Measurements from ENCODE around the gene ITGA2. TPM values are rescaled to one million over a fixed set of nuclear protein-coding genes. Genes with fewer than 3 reads are reported as not detected.
"Not testable (repeated sequence)": the region's sequence is repeated elsewhere in the genome, so short reads cannot be mapped to it uniquely, and the experiment has no call there.

ITGA2 gene
- total RNA-seq, 1 donor from 2014 or later: 63.5 TPM

DNA sequence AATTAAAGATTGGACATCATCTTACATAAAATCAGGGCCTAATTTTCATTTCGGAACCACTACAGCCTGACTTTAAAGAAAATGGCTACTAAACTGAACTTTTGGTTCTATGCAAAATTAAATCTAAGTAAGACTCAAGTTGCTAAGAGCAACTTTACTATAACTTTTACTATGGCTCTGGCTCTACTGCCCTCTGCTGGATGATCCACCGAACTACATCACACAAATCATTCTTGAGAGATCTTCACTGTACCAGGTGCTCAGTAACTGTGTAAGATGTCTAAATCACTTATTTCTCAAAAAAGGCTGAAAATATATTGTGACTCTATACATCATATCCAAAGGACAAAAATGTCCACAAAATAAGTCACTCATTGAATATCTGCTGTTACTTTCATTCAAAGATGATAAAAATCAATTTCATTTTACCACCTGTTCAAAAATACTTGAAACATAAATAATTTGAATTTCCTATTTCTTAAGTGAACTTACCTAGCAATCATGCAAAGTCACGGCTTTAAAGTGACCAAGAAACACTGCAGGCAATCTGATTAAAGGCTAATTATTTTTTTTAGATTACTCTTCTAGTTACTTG, 106.9 kb downstream of the ITGA2 start:
- DNase-seq (ENCODE audit: low read depth in 2 of 2): peak; percentile 49 to 77

DNA sequence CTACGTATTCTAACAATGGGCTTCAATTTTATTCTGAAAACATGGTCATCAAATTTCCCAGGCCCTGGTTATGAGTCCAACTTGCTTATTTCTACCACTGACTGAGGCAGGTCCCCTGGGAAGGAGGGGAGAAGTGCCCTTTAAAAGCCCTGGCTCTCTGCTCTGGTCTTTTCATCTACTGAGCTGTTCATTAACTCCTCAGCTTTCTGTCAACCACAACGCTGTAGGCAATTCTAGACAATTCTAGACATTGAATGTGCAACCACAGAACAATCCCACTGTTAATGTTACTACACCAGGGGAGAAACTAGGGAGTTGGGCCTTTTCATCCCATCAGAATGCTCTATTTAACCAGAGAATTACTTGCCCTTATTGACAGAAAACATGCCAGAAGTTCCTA, 110.4 kb downstream of the ITGA2 start:
- no peak for DNase-seq (ENCODE audit: low read depth in 2 of 2)

DNA sequence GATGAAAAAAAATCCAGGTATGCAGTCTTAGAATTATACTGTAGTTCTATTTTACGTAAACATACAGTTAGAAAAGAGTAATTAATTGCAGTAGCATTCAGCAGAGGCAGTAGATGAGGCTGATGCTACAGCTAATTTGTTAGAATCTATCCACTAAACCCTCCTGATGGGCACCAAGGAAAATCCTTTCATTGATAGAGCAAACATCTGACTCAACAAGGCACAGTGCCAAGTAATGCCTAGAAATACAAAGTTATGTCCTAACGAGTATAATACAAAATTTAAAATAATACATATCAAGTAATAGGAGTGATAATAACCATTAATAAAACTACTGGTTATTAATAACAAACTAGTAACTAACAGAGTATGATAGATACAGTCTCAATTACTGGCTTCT, 111.5 kb downstream of the ITGA2 start:
- DNase-seq (ENCODE audit: low read depth in 2 of 2): no peak

DNA sequence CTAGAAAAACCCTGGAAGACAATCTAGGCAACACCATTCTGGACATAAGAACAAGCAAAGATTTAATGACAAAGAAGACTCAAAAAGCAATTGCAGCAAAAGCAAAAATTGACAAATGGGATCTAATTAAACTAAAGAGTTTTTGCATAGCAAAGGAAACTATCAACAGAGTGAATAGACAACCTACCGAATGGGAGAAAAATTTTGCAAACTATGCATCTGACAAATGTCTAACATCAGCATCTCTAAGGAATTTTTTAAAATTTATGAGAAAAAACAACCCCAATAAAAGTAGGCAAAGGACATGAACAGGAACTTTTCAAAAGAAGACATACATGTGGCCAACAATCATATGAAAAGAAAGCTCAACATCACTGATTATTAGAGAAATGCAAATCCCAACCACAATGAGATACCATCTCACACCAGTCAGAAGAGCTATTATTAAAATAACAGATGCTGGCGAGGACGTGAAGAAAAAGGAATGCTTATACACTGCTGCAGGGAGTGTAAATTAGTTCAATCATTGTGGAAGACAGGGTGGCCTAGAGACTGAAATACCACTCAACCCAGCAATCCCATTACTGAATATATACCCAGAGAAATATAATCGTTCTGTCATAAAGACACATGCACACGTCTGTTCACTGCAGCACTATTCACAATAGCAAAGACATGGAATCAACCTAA, 116.6 kb downstream of the ITGA2 start:
- no peak for DNase-seq (ENCODE audit: low read depth in 2 of 2)

DNA sequence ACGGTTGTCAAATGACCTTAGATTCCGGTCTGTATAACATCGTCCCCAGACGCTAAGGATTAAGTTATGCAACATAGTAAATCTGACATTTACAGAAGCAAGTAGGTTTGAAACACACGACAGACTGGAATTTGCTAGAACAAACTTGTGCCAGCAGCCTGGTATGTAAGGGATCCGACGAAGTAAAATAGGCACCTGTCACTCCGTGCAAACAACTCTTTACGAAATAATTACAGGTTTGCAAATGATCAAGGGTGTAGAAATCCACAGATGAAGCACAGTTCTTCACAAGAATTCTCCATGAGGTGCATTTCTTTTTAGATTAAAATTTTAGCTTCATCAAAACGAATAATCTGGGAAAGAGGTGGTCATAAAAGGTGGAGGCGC, 119.9 kb downstream of the ITGA2 start:
- DNase-seq (ENCODE audit: low read depth in 2 of 2): peak in 1 of 2 donors; percentile 18

DNA sequence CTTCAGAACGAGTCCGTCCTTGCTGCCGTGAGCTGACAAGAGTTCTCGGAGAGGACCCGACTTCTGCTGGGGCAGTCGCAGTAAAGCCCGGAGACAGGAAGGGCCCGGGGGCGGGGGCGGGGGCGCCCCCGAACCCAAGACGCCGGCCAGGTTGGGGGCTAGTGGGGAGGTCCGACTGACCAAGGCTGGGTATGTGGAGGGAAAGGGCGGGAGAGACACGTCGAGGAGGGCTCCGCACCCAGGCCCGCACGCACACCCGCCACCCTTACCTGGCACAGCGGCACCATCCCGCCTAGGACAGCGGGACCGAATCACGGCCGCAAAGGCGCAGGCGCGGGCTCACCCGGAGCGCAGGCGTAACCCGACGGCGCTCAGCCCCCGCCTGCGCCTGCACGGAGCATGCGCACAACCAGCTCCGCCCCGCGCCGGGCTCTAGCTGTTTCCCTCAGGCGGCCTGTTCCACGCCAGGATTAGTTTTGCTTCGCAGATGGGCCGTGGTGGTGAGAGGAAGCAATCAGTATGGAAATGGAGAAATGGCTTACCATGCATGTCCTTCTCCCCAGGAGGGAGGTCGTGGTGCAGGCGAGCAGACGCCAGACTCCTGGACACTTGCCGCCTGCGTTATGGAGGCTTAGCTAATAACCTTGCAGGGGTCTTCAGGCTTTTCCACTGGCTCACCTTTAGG, 120.4 kb downstream of the ITGA2 start, which contains the start of gene MOCS2:
Gene MOCS2 (minus strand): TSS at position 315 of the 685 bp plus-strand sequence. CDS start 2,583 bp downstream, outside the sequence.
- DNase-seq (ENCODE audit: low read depth in 2 of 2): peak; percentile 84 to 92

DNA sequence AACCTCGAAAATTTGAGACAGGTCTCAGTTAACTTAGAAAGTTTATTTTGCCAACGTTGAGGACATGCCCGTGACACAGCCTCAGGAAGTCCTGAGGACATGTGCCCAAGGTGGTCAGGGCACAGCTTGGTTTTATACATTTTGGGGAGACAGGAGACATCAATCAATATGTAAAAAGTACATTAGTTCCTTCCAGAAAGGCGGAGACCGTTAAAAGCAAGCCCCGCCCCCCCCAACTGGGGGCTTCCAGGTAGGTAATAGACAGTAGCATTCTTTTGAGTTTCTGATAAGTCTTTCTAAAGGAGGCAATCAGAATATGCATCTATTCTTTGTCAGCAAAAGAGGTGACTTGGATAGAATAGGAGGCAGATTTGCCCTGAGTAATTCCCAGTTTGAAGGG, 121.0 kb downstream of the ITGA2 start:
- no peak for DNase-seq (ENCODE audit: low read depth in 2 of 2)

DNA sequence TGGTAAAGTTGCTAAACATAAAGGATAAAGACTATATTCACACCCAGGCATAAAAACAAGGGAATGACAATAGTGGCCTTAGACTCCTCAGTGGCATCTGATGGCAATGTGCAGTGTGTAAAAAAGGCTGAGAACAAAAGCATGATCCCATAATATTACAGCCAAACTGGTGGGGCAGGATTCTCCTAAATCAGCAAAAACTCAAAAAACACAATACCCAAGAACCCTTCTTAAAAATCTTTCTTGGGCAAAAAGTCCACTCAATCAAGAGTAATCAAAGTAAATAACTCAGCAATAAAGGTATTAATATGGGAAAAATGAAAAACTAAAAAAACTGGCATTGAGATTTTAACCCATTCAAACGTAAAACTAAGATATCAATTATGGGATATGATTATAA, 122.0 kb downstream of the ITGA2 start:
- DNase-seq (ENCODE audit: low read depth in 2 of 2): no peak

DNA sequence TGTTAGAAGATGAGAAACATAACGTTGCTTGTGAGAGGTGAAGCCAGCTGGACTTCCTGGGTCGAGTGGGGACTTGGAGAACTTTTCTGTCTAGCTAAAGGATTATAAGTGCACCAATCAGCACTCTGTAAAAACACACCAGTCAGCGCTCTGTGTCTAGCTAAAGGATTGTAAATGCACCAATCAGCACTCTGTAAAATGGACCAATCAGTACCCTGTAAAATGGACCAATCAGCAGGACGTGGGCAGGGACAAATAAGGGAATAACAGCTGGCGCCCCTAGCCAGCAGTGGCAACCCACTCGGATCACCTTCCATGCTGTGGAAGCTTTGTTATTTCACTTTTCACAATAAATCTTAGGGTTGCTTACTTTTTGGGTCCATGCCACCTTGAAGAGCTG, 123.2 kb downstream of the ITGA2 start:
- DNase-seq (ENCODE audit: low read depth in 2 of 2): not testable (repeated sequence)

DNA sequence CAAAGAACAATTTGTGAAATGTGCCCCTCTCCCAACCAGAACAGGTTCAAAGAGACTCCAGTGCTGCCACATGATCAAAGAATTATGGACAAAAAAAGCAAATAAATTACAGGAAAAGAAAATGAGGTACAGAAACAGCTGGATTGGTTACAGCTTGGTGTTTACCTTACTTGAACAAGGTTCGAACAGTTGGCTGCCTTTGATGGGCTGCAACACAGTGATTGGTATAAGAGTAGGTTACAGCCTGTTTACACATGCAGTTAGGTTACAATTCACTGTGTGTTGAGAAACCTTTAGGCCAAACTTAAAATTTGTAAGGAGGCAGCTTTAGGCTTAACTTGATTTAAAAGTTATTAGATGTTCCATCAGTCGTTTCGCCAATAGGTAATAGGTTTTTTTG, 123.8 kb downstream of the ITGA2 start:
- no peak for DNase-seq (ENCODE audit: low read depth in 2 of 2)

DNA sequence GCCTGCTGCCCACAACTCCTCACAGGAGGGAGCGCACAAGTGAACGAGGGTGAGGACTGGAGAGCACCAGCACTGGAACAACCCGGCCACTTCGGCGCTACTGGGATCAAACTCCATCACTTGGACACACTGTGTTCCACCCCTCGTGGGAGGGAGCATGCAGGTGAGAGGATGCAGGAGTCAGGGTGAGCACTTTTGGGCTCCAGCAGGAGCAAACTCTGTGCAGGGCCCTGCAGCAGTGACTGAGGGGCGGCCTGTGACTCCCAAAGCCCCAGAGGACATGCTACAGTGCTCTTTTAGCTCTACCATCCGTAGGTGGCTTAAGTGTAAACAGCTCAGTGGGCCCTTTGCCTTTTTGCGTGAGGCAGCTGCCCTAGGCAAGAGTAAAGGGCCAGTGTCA, 124.8 kb downstream of the ITGA2 start:
- no peak for DNase-seq (ENCODE audit: low read depth in 2 of 2)

DNA sequence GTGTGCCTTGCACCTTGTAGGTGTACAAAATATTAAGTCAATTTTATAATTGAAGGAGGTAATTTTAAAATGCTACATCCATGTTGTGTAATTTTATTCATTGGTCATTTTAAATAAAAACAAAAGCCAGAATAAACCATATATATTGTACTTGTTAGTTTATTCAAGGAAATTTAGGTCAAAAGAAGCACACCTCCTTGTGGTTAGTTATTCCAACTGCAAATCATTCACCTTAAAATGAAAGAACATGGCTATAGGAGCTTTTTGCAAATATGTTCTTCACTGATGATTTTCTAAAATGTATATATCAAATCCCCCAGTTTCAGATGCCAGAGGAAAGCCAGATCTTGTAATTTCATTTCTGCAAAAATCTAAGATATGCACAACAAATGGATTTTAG, 125.8 kb downstream of the ITGA2 start:
- peak in 1 of 2 donors; percentile 40 for DNase-seq (ENCODE audit: low read depth in 2 of 2)

DNA sequence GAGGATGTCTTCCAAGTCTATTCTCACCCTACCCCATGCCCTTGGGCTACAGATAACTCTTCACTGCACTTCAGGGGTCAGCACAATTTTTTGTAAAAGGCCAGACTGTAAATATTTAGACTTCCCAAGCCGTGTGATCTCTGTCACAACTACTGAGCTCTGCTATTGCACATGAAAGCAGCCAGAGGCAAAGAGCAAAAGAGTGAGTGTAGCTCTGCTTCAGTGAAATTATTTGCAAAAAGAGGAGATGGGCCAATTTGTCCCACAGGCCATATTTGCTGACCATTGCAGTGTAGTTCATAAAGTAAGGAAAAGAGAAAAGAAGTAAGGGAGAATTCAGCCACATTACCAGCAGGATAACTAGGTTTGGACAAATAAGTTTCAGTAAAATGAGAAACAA, 127.4 kb downstream of the ITGA2 start:
- no peak for DNase-seq (ENCODE audit: low read depth in 2 of 2)

DNA sequence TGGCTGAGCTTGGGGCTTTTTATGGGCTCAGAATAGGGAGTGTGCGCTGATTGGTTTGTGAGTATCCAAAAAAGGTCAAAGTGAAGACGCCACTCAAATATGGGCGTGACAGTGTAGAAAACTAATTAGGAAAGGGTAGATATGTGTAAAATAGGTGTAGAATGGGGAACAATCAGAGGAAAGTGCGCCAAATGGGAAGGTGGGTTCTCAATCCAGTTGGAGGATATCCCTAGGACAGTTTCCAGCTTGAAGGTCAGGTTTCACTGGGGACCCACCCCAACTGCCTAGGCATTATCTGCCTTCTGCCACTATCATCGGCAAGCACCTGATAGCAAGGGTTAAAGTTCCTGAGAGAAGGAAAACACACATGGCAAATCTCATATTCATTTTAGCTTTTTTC, 129.7 kb downstream of the ITGA2 start:
- no peak for DNase-seq (ENCODE audit: low read depth in 2 of 2)

DNA sequence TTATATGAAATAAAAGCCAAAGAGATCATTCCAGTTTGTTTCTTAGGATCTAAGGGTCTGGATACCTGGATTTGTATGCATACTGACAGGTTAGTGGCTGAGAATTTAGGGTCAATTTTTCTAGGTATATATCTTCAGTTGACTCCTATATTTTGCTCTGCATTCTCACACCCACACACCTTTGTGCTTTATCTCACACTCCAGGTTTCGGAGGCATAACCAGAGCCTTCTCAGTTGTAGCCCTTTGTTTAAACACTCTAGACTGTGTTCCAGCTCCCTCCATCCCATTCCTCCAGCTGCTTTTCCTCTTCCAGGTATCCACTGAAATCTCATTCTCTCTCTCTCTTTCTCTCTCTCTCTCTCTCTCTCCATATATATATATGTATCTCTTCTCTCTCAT, 131.0 kb downstream of the ITGA2 start:
- DNase-seq (ENCODE audit: low read depth in 2 of 2): no peak

DNA sequence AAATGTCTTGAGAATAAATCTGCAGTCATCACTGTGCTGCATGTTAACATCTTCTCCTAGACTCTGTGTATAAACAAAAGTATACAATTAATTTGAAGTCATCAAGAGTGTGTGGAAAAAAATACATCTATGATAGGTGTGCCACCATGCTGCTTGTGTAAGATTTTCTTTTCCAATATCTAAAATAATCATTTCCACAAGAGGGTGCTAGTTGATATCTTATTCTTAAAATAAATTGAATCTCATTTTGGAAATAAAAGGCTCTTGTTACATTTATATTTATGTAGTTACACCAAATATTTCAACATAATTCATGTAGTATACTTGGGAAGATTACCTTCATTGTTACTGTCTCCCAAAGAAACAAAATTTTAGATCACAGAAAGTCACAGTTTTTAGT, 134.6 kb downstream of the ITGA2 start:
- DNase-seq (ENCODE audit: low read depth in 2 of 2): peak in 1 of 2 donors; percentile 5

DNA sequence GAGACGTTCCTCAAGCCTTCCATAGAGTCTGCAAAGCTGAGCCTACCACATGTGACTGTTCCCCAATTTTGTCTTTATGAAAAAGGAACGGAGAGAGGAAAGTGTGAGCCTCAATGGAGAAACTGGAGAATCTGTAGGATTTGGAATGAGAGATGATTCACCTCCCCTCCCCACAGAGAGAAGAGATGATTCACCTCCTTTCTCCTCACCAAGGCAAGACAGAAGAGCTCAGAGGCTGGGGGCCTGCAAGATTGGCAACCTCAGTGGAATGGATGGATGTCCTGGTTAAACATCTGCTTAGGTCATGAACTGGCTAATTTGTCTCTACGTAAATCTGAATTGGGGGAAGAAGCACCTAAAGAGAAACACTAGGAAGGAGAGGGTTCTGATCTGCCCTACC, 137.4 kb downstream of the ITGA2 start:
- DNase-seq (ENCODE audit: low read depth in 2 of 2): no peak

DNA sequence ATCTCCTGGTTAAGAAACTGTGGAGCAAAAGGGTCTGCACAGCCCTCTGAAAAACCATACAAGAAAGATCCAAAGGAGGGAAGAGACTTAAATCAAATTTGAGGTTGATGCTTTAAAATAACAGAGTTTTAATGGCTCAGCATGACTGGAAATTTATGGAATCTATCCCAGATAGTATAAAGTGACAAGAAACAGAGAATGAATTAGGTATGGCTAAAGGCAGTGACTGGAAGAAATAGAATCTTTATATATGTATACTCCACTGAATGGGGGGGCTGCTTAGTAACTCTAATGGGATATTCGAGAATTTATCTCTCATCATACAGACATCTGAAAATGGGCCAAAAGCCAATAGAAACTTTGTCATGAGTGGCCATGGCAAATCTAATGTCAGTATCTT, 138.0 kb downstream of the ITGA2 start:
- DNase-seq (ENCODE audit: low read depth in 2 of 2): no peak

DNA sequence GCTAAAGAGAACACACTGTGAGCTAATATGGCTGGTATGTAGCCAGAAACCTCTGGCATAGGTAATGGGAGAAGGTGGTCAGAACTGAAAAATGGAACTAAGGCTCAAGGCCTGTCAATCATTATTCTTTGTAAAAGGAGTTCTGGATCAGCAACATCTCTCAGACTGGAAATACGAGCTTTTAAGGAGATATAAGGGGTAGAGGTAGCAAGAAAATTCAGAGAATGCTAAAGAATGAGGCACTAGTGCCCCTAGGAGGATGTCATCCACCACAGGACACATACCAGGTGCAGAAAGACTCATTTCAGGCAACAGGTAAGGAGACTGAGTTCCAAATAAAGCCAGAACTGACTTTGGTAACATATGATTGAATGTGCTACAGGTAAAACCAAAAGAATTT, 139.3 kb downstream of the ITGA2 start:
- DNase-seq (ENCODE audit: low read depth in 2 of 2): no peak

DNA sequence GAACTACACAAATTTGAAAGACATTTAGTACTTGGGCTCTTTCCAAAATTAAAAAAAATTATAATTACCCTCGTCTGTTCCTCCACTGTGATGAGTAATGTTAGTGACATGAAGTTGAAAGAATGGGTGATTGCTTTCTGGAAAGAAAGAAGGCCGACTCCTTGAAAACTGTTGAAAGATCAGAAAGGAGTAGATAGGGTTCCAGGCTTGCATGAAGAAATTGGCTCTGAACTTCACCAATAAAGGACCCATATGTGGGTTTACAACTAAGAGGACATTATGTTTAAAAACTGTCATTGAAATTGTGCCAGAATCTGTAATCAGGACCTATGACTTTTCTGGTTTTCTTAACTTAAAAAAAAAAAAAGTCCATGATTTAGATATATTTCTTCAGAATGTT, 141.1 kb downstream of the ITGA2 start:
- no peak for DNase-seq (ENCODE audit: low read depth in 2 of 2)

DNA sequence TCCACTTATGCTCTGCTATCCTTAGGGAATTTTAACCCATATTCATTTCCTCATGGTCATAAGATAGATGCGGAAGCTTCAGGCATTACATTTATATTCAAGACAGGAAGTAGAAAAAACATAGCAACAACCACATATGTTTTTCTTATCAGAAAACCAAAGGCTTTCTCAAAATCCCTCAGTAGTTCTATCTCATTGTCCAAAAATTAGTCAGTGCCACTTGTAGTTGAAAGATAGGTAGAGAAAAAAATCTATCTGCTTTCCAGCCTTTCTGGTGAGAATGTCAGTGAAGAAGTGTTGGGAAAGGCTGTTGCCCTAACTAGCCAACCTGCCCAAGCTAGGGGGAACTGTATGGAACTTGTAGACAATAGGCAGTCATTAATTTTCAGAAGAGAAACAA, 143.9 kb downstream of the ITGA2 start:
- DNase-seq (ENCODE audit: low read depth in 2 of 2): no peak
